Natural killer cell (primary cell): Measurements from ENCODE around the gene CYP27B1. TPM values are rescaled to one million over a fixed set of nuclear protein-coding genes. Genes with fewer than 3 reads are reported as not detected.

Experiments
- ATAC-seq, 3 donors: fragments of 150-1000 bp in 2 of 3; fragments of 200-7000 bp in 1 of 3; cut with Tn5 transposase; 1 replicate in 1 of 3; 2 replicates in 2 of 3; pipeline ENCODE4 v1.10.0; 2021; ENCODE audit warnings: mild to moderate bottlenecking in 2 of 3, moderate library complexity in 2 of 3
- DNase-seq, 2 donors: peaks; one replicate each; pipeline versions ENCODE4 v3.0.0 to v3.0.0-alpha.2; 2013 to 2021; ENCODE audit warnings: mixed read lengths in 1 of 2
- H3K27ac ChIP-seq: one replicate; pipeline ENCODE4 v1.5.1; 2013; ENCODE audit warnings: mild to moderate bottlenecking, low read length
- H3K27me3 ChIP-seq: one replicate; pipeline ENCODE4 v1.6.1; 2013; ENCODE audit warnings: low read length; ENCODE audit not compliant: control insufficient read depth, insufficient read depth
- H3K36me3 ChIP-seq: one replicate; pipeline ENCODE4 v1.6.1; 2013; ENCODE audit warnings: low read length; ENCODE audit not compliant: control insufficient read depth, insufficient read depth
- H3K4me1 ChIP-seq: one replicate; pipeline ENCODE4 v1.6.1; 2013; ENCODE audit warnings: low read length; ENCODE audit not compliant: control insufficient read depth, insufficient read depth
- H3K4me3 ChIP-seq: one replicate; pipeline ENCODE4 v1.5.1; 2013; ENCODE audit warnings: low read length
- H3K9me3 ChIP-seq: one replicate; pipeline ENCODE4 v1.6.1; 2013; ENCODE audit warnings: low read length; ENCODE audit not compliant: control insufficient read depth, insufficient read depth
- H3K27ac Mint-ChIP-seq, 2 donors: one replicate each; pipeline ENCODE4 v1.8.0; 2022; ENCODE audit warnings: mild to moderate bottlenecking in 2 of 2, mixed read lengths in 2 of 2, moderate library complexity in 1 of 2
- H3K27me3 Mint-ChIP-seq, 2 donors: one replicate each; pipeline ENCODE4 v1.8.0; 2022; ENCODE audit warnings: low read depth in 2 of 2, mixed read lengths in 2 of 2
- H3K36me3 Mint-ChIP-seq: one replicate; pipeline ENCODE4 v1.8.0; 2022; ENCODE audit warnings: mixed read lengths
- H3K4me1 Mint-ChIP-seq, 2 donors: one replicate each; pipeline ENCODE4 v1.8.0; 2022; ENCODE audit warnings: mixed read lengths in 2 of 2
- H3K4me3 Mint-ChIP-seq: one replicate; pipeline ENCODE4 v1.8.0; 2022; ENCODE audit warnings: mild to moderate bottlenecking, moderate library complexity, mixed read lengths
- H3K9me3 Mint-ChIP-seq, 2 donors: one replicate each; pipeline ENCODE4 v1.8.0; 2022; ENCODE audit warnings: mixed read lengths in 2 of 2
- WGBS: methylation state at CpG from one replicate; pipeline ENCODE4 v1.1.7; 2013; ENCODE audit warnings: missing lambda C conversion rate; ENCODE audit not compliant: insufficient coverage; 5-methylcytosine and 5-hydroxymethylcytosine counted together
- intact Hi-C: fragments of 100-400 bp; cut with micrococcal nuclease; formaldehyde crosslinking; loops from one replicate; pipeline ENCODE4 v1.14.2; 2022
- total RNA-seq, 4 donors: library from RNA; stranded (reverse); fragments of 120-200 nt in 1 of 4; gene quantifications; one replicate each; pipeline versions ENCODE4 v1.2.3 to v1.2.4, GENCODE V29; 2013 to 2022
- TF ChIP-seq, protein P1 (sequence below): fragments of 200-600 bp; IDR thresholded peaks from one replicate; pipeline ENCODE4 v1.8.0; 2022; ENCODE audit warnings: antibody characterized with exemption

Gene CYP27B1
- total RNA-seq, 3 donors from 2014 or later (not counting 1 experiment from before 2014, with no cell fraction given): 1.1 to 1.7 (median 1.6) TPM

DNA sequence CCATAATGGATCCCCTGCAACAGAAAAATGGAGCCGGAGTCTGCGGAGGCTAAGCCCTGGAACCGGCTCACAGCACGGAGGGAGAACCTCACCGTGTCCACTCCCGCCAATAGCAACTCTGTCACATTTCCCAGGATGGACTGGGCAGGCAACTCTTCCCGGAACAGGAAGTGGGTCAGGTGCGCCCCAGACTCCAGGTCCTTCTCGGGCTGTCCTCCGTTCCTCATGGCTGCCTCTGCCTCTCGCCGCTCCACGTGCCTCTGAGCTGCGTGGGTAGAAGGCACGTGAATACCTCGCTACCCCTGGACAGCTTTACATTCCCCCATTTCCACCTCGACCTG is 2.2 kb downstream of the CYP27B1 start:
- H3K36me3 ChIP-seq: no peaks in the 10 kb centered on the region
- peaks cover 26 to 29% of the 10 kb centered on the region in 2 donors for H3K4me1 Mint-ChIP-seq
- H3K4me3 Mint-ChIP-seq: peak overlapping the region; percentile 86
- TF ChIP-seq, protein P1, sequence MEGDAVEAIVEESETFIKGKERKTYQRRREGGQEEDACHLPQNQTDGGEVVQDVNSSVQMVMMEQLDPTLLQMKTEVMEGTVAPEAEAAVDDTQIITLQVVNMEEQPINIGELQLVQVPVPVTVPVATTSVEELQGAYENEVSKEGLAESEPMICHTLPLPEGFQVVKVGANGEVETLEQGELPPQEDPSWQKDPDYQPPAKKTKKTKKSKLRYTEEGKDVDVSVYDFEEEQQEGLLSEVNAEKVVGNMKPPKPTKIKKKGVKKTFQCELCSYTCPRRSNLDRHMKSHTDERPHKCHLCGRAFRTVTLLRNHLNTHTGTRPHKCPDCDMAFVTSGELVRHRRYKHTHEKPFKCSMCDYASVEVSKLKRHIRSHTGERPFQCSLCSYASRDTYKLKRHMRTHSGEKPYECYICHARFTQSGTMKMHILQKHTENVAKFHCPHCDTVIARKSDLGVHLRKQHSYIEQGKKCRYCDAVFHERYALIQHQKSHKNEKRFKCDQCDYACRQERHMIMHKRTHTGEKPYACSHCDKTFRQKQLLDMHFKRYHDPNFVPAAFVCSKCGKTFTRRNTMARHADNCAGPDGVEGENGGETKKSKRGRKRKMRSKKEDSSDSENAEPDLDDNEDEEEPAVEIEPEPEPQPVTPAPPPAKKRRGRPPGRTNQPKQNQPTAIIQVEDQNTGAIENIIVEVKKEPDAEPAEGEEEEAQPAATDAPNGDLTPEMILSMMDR: no peak
- H3K27ac Mint-ChIP-seq: peak overlapping the region in 1 of 2 donors; percentile 74
- no peaks in the 10 kb centered on the region for H3K36me3 Mint-ChIP-seq
- ATAC-seq (no peak), DNase-seq (no peak)
- intact Hi-C loops: no loop called here
- peaks cover 30% of the 10 kb centered on the region for H3K4me1 ChIP-seq
- peak overlapping the region; percentile 43 for H3K4me3 ChIP-seq
- H3K27ac ChIP-seq: no peak overlapping the region
- no peaks in the 10 kb centered on the region for H3K9me3 ChIP-seq
- peaks cover 40 to 44% of the 10 kb centered on the region in 2 donors for H3K27me3 Mint-ChIP-seq
- H3K27me3 ChIP-seq: peaks cover 41% of the 10 kb centered on the region
- no peaks in the 10 kb centered on the region for H3K9me3 Mint-ChIP-seq
- 19% methylated on average over 17 of the region's 17 CpGs for WGBS

GRCh38 chr12:57763881-57764661 is 2.8 kb downstream of the CYP27B1 start:
- no peak for DNase-seq
- Mint-ChIP-seq H3K4me1 (peaks cover 30 to 34% of the 10 kb centered on the region in 2 donors), H3K27ac (no peak overlapping the region), H3K36me3 (no peaks in the 10 kb centered on the region), H3K9me3 (no peaks in the 10 kb centered on the region), H3K27me3 (peaks cover 40 to 44% of the 10 kb centered on the region in 2 donors), H3K4me3 (peak overlapping the region; percentile 86)
- Histone ChIP-seq H3K4me3 (no peak overlapping the region), H3K4me1 (peaks cover 30% of the 10 kb centered on the region), H3K27me3 (peaks cover 41% of the 10 kb centered on the region), H3K9me3 (no peaks in the 10 kb centered on the region), H3K27ac (no peak overlapping the region), H3K36me3 (no peaks in the 10 kb centered on the region)
- 85% methylated on average over 6 of the region's 6 CpGs for WGBS
- intact Hi-C loops: no loop called here
- TF ChIP-seq, protein P1: no peak
- ATAC-seq: no peak

DNA sequence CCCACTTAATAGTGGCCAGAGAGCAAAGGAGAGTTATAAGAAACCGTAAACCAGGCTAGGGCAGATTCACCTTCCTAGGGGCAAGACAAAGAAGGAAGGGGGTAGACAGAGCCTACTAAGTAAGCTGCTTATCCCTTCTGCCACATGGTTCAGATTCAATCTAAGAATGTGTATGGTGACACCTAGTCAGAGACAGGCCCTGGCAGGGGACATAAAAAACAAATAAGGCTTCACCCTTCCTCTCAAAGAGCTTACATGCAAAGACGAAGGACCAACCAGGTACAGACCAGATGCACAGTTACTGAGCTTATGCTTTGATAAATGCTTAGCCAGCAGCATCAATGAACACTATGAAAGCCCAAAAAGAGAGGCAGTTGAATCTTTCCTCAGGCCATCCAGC is 4.4 kb downstream of the CYP27B1 start:
- Mint-ChIP-seq H3K27ac (no peak overlapping the region), H3K36me3 (no peaks in the 10 kb centered on the region), H3K27me3 (peaks cover 38 to 44% of the 10 kb centered on the region in 2 donors), H3K4me1 (peaks cover 30 to 38% of the 10 kb centered on the region in 2 donors), H3K9me3 (no peaks in the 10 kb centered on the region), H3K4me3 (no peak overlapping the region)
- TF ChIP-seq, protein P1: no peak
- Histone ChIP-seq H3K4me3 (no peak overlapping the region), H3K9me3 (no peaks in the 10 kb centered on the region), H3K27me3 (peaks cover 41% of the 10 kb centered on the region), H3K36me3 (peaks cover 12% of the 10 kb centered on the region), H3K4me1 (peaks cover 30% of the 10 kb centered on the region), H3K27ac (no peak overlapping the region)
- DNase-seq (no peak), ATAC-seq (no peak)
- WGBS: 82% methylated on average over 2 of the region's 2 CpGs
- intact Hi-C loops: no loop called here
